ENCODE results near the gene RBM47. TPM values are rescaled to one million over a fixed set of nuclear protein-coding genes. Genes with fewer than 3 reads are reported as not detected.

The RBM47 gene
- total RNA-seq, 1 experiment from 2014 or later, result 0.28 TPM

- Histone ChIP-seq H3K27me3 (replicated peaks; ENCODE audit: insufficient read depth, low read depth, low read length, poor library complexity) (no peaks in the 10 kb centered on the region), H3K9me3 (ENCODE audit: low read depth, low read length, poor library complexity, severe bottlenecking) (no peaks in the 10 kb centered on the region), H3K4me1 (ENCODE audit: insufficient read depth, low read length, poor library complexity, severe bottlenecking) (no peaks in the 10 kb centered on the region), H3K4me3 (ENCODE audit: low read depth, low read length, poor library complexity, severe bottlenecking) (no peak overlapping the region), H3K27ac (ENCODE audit: low read depth, low read length, poor library complexity, severe bottlenecking) (no peak overlapping the region), H3K36me3 (ENCODE audit: insufficient read depth, low read length, poor library complexity, severe bottlenecking) (no peaks in the 10 kb centered on the region)
- TF ChIP-seq, protein P1, sequence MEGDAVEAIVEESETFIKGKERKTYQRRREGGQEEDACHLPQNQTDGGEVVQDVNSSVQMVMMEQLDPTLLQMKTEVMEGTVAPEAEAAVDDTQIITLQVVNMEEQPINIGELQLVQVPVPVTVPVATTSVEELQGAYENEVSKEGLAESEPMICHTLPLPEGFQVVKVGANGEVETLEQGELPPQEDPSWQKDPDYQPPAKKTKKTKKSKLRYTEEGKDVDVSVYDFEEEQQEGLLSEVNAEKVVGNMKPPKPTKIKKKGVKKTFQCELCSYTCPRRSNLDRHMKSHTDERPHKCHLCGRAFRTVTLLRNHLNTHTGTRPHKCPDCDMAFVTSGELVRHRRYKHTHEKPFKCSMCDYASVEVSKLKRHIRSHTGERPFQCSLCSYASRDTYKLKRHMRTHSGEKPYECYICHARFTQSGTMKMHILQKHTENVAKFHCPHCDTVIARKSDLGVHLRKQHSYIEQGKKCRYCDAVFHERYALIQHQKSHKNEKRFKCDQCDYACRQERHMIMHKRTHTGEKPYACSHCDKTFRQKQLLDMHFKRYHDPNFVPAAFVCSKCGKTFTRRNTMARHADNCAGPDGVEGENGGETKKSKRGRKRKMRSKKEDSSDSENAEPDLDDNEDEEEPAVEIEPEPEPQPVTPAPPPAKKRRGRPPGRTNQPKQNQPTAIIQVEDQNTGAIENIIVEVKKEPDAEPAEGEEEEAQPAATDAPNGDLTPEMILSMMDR (conservative IDR thresholded peaks at IDR 0.05; ENCODE audit: low read depth, low read length), result no peak
- no peak for TF ChIP-seq EZH2 (IDR thresholded peaks at IDR 0.05; ENCODE audit: borderline replicate concordance, low read depth, low read length, poor library complexity, severe bottlenecking)
- no peak for DNase-seq (ENCODE audit: low spot score)
- POLR2A ChIA-PET (ENCODE audit: low non-redundant PET), result no interaction called here
- intact Hi-C loops (cut with micrococcal nuclease; ENCODE audit: unreplicated experiment), result no loop called here
- no TSS peak for BruUV-seq (replicated peaks)
- CTCF ChIA-PET, result no interaction called here
Measured at GRCh38 chr4:40461062-40461461, 168.6 kb downstream of the RBM47 start.

DNA sequence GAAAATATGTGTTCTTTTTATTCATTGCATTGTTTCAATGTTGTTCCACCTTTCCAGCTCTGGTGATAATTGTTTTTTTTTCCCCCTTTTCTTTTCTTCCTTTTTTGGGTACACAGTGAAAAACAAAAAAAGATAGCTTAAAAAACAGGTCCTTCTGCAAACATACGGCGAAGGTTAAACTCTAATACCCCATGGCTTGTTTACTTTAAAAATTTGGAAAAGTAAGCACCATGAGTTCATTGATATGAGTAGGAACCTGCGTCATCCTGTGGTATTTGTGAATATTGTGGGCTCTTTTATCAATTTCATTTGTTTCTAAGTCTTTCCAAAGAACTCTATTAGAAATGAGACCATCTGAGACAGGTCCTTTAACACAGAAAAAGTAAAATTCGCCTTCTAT lies 171.0 kb downstream of the RBM47 start:
- CTCF ChIA-PET, result no interaction called here
- POLR2A ChIA-PET (ENCODE audit: low non-redundant PET), result no interaction called here
- no peaks in the 10 kb centered on the region for H3K4me1 ChIP-seq (ENCODE audit: insufficient read depth, low read length, poor library complexity, severe bottlenecking)
- no peak overlapping the region for H3K4me3 ChIP-seq (ENCODE audit: low read depth, low read length, poor library complexity, severe bottlenecking)
- H3K27ac ChIP-seq (ENCODE audit: low read depth, low read length, poor library complexity, severe bottlenecking), result no peak overlapping the region
- BruUV-seq (replicated peaks), result no TSS peak
- no peaks in the 10 kb centered on the region for H3K36me3 ChIP-seq (ENCODE audit: insufficient read depth, low read length, poor library complexity, severe bottlenecking)
- TF ChIP-seq, protein P1 (conservative IDR thresholded peaks at IDR 0.05; ENCODE audit: low read depth, low read length), result no peak
- no peak for TF ChIP-seq EZH2 (IDR thresholded peaks at IDR 0.05; ENCODE audit: borderline replicate concordance, low read depth, low read length, poor library complexity, severe bottlenecking)
- H3K27me3 ChIP-seq (replicated peaks; ENCODE audit: insufficient read depth, low read depth, low read length, poor library complexity), result no peaks in the 10 kb centered on the region
- no peaks in the 10 kb centered on the region for H3K9me3 ChIP-seq (ENCODE audit: low read depth, low read length, poor library complexity, severe bottlenecking)
- intact Hi-C loops (cut with micrococcal nuclease; ENCODE audit: unreplicated experiment), result no loop called here
- no peak for DNase-seq (ENCODE audit: low spot score)

- no peak for DNase-seq (ENCODE audit: low spot score)
- ChIA-PET CTCF (no interaction called here), POLR2A (ENCODE audit: low non-redundant PET) (no interaction called here)
- H3K9me3 ChIP-seq (ENCODE audit: low read depth, low read length, poor library complexity, severe bottlenecking), result no peaks in the 10 kb centered on the region
- H3K4me1 ChIP-seq (ENCODE audit: insufficient read depth, low read length, poor library complexity, severe bottlenecking), result no peaks in the 10 kb centered on the region
- no peaks in the 10 kb centered on the region for H3K36me3 ChIP-seq (ENCODE audit: insufficient read depth, low read length, poor library complexity, severe bottlenecking)
- no TSS peak for BruUV-seq (replicated peaks)
- no peak overlapping the region for H3K27ac ChIP-seq (ENCODE audit: low read depth, low read length, poor library complexity, severe bottlenecking)
- no peak overlapping the region for H3K4me3 ChIP-seq (ENCODE audit: low read depth, low read length, poor library complexity, severe bottlenecking)
- intact Hi-C loops (cut with micrococcal nuclease; ENCODE audit: unreplicated experiment), result no loop called here
- no peaks in the 10 kb centered on the region for H3K27me3 ChIP-seq (replicated peaks; ENCODE audit: insufficient read depth, low read depth, low read length, poor library complexity)
- no peak for TF ChIP-seq EZH2 (IDR thresholded peaks at IDR 0.05; ENCODE audit: borderline replicate concordance, low read depth, low read length, poor library complexity, severe bottlenecking)
- TF ChIP-seq, protein P1 (conservative IDR thresholded peaks at IDR 0.05; ENCODE audit: low read depth, low read length), result no peak
Measured at GRCh38 chr4:40458109-40458508, 171.6 kb downstream of the RBM47 start.
